HG03196 (cell line): ENCODE results near the gene GTF2H3.
"Not testable (repeated sequence)": the region's sequence is repeated elsewhere in the genome, so short reads cannot be mapped to it uniquely, and the experiment has no call there.

ENCODE experiments used
- ATAC-seq: cut with Tn5 transposase; IDR thresholded peaks from one replicate; pipeline ENCODE4 v1.9.1; 2021; ENCODE audit not compliant: unreplicated experiment

GTF2H3 gene

DNA sequence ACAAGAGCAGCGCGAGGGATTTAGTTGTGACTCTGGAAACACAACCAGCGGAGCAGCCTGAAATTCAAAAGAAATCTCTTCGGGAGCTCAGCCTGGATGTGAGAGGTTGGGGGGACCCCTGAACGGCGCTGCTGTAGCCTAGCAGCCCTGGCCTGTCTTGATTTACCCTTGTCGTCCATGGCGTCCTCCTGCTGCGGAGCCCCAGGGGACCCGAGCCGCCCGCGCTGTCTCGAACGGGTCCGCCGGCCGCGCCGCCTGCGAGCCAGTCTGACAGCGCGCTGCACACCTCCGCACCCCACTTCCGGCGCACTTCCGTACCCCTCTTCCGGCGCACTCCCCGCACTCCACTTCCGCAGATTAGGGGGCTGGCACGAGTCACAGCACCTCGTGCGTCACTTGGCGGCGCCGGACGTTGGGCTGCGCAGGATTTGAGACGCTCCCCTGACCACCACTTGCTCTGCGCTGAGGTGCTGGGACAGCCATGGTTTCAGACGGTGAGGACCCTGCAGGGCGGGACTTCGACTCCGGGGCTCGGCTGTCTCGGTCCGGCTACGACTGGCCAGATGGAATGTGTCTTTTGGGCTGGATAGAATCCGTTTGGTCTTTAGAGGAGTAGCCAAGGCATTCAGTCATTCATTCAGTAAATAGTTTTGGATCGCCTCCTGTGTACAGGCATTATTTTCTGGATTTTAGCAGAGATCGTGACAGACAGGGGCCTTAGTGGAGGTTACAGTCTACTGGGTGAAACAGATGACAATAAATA, at the start of gene GTF2H3, which contains the start of gene EIF2B1:
Gene GTF2H3, plus strand, starts transcription at position 451 of the 763 bp plus-strand sequence. Its CDS starts 31 bp downstream, at position 482.
Gene EIF2B1, minus strand, starts transcription at position 308 of the 763 bp plus-strand sequence. Its CDS starts 129 bp downstream, at position 179.
- ATAC-seq, result peak; percentile 96

DNA sequence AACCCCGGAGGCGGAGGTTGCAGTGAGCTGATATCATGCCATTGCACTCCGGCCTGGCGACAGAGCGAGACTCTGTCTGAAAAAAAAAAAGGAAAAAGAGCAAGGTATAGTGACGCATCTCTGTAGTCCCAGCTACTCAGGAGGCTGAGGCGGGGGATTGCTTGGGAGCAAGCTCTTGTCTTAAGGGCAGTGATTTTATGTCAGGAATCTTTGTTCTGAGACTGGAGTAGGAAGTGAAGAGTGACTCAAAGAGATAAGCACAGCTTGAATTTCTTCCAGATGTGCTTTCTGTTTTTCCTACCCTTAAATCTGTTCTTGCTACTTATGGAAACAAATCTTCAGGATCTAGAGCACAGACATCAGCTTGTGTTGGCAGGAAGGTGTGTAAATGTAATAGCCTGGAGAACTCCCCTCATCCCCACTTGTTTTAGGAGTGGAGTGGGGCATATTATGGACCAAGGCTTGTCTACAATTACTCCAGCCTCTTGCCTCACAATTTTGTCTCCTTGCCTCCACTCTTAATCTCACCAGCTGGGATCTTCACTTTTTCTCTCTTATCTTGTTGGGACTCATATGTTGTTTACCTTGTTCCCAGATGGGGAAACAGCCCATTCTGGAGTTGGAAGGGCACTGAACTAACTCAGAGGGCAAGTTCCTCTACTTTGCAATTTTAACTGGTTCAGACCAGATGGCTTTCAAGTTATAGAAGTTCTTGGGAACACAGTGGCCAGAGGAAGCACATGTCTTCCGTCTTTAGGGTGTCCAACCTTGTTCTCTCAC, 41.7 kb upstream of the GTF2H3 start:
- ATAC-seq, result no peak

DNA sequence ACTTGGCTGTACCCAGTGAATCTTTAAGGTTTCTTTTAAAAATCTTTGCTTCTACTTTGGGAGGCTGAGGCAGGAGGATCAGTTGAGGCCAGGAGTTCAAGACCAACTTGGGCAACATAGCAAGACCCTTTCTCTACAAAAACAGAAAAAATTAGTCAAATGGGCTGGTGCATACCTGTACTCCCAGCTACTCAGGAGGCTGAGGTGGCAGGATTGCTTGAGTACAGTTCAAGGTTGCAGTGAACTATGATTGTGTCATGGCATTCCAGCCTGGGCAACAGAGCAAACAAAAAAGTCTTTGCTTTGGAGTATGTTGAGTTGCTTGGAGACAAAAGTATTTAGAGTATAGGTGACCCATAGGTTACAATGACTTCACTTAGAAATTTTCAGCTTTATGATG, 37.9 kb upstream of the GTF2H3 start:
- no peak for ATAC-seq

DNA sequence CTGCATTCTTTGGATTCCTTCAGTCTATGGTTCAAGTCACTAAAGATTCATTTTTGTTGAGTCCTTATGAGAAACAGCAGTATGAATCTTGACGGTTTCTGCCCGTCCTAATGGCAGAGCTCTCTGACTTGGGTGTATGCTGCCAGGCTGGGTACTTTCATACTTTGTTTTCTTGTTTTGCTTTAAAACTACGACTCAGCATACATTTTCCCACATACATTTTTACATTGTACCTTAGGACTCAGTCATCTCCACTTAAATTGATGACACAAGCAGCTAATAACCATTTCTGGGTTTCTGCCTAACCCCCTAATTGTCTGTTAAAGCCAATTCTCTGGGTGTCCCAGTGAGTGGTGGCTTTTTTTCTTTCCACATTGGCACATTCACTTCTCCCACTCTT, 36.5 kb upstream of the GTF2H3 start:
- ATAC-seq, result no peak

DNA sequence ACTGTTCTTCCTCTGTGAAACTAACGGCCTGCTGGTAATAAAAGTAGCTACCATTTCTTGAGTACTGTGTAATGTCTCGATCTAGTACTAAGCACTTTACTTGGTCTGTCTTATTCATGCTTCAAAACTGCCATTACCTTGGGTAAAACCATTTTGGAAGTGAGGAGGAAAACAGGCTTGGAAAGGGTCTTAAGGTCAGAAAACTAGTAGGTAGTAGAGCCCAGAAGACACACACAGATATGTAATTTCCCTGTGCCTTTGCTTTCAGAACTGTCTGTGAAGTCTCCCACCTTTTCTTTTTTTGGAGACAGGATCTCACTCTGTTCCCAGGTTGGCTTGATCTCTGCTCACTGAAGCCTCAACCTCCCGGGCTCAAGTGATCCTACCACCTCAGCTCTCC, 35.1 kb upstream of the GTF2H3 start:
- ATAC-seq, result no peak

DNA sequence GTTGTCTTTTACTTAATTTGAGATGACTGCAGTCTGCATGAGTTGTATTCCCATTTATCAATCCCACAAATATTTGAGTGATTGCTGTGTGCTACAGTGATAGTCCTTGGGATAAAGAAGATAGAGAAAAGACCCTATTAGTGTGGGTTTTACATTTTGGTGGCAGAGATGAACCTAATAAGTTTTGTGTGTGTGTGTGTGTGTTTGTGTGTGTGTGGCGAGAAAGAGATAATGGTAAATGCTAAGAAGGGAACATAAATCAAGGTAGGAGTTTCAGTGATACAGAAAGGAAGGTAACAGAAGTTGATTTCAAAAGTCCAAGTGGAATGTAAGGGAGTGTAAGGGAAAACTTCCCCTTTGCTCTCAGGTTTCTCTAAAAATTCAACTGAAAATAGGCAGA, 34.3 kb upstream of the GTF2H3 start:
- ATAC-seq, result no peak

DNA sequence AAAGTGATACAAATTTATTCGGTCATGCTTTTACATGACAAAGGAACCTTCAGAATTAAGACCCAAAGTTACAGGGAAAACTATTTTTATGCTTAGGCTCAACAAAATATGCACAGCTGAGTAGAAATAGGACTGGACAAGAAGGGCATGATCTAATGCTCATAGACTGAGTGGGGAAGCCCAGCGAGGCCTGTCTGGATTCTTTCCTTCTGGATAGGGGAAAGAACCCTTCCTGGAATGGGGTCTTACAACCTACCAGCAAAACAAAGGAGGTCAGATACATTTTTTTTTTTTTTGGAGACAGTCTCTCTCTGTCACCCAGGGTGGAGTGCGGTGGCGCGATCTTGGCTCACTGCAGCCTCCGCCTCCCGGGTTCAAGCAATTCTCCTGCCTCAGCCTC, 33.9 kb upstream of the GTF2H3 start:
- ATAC-seq, result no peak

DNA sequence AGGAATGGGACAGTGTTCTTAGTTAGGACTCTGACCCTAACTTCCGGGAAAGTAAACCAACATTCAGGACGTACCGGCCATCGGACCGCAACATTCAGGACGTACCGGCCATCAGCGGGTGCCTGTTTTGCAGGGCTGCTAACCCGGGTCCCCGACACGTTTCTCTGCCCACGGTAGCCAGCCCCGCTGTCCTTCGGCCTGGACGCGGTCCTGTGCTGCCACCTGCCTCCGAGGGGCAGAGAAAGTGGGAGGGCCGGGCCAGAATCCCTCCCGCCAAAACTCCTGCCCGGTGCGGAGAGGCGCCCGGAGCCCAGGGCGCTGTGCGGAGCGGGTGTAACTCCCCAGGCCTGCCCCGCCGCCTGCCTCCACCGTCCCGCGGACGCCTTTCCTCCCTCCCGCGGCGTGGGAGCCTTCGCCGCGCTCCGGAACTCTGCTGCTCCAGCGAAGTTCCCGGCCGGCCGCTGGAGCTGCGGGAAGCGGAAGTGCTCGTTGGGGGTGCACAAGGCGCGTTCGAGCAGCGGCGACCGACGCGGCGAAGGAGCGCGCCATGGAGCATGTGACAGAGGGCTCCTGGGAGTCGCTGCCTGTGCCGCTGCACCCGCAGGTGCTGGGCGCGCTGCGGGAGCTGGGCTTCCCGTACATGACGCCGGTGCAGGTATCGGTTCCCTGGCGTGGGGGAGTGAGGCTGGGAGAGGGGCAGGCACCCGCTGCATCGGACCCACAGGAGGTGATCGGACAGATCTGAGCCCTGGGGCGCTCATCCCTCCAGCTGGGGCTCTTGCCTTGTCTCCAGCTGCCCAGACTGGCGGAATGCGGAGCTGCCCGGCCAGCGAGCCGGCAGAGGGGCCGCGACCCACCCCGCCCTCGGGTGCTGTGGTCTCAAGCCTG, 31.8 kb upstream of the GTF2H3 start, which contains the start of gene DDX55:
Gene DDX55, plus strand, starts transcription at position 498 of the 888 bp plus-strand sequence. Its CDS starts 50 bp downstream, at position 548.
- peak; percentile 78 for ATAC-seq

DNA sequence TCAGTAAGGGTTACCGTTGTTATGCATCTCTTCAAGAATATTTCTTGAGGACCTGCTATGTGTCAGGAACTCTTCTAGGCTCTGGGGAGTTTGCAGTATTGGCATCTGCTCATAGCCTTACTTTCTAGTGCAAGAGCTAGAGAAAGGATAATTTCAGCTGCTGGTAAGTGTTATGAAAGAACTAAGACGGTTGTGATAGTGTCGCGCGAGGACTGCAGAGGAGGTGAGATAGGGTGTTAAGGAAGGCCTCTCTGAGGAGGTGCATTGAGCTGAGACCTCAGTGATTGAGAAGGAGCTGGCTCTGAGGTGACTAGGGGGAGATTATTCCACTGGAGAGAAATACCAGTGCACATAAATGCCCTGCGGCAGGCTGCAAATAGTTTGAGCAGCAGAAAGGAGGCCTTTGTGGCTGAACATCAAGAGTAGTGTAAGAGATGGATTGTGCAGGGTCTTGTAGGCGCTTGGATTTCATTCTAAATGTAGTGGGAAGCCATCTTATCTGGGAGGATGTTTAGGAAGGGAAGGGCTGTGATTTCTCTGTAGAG, 30.9 kb upstream of the GTF2H3 start:
- peak; percentile 14 for ATAC-seq

DNA sequence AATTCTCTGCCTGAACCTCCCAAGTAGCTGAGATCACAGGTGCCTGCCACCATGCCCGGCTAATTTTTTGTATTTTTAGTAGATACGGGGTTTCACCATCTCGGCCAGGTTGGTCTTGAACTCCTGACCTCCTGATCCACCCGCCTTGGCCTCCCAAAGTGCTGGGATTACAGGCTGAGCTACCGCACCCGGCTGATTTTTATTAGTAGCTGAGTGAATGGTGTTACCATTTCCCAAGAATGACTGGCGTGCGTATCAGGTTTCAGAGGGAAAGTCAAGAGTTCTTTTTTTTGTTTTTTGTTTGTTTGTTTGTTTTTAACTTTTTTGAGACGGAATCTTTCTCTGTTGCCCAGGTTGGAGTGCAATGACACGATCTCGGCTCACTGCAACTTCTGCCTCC, 30.1 kb upstream of the GTF2H3 start:
- ATAC-seq, result not testable (repeated sequence)

DNA sequence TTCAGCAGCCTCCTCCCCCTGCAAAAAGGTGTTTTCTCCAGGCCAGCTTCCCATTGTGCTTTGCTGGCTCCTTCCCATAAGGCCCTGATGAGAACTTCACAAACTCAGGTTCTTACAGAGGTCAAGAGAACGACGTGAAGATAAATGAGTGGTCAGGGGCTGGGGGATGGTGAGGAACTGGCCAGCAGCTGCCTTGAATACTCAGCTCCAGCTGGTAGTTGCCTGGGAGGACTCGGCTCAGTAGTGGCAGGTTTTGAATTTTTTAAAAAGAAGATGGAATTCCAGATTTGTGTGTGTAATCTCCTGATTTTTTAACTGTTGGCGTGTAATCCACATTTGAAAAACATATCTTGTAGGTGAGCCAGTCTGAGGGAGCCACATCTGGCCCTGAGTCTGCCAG, 25.9 kb upstream of the GTF2H3 start:
- ATAC-seq, result no peak

DNA sequence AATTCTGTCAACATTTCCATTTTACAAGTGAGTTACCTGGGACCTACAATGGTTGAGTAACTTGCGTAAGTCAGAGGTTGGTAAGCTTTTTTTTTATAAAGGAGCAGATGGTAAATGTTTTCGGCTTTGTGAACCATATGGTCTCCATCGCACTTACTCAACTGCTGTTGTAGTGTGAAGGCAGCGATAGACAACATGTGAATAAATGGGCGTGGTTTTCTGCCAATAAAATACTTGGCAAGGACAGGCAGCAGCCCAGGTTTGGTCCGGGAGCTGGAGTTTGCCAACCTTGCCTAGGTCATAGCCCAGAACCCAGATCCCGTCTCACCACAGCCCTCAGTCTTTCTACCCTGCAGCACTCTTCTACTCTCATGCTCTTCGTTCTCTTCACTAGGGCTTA, 25.4 kb upstream of the GTF2H3 start:
- ATAC-seq, result no peak

DNA sequence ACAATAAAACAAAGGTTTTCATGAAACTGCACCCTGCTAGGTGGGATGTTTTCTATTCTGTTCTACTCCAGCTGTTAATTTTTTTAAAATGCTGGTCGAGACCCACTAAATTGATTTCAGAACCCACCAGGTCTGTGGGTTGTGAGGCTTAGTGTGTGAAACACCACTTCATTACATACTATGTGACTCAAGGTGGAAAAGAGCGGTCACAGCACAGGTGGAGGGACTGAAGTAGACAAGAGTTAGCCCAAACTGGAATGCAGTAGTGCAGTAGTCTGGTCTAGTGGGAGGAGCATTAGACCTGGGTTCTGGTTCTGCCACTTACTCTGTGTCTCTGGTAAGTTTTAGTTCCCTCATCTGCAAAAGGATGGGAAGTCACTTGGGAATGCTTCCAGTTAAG, 19.5 kb upstream of the GTF2H3 start:
- ATAC-seq, result no peak

DNA sequence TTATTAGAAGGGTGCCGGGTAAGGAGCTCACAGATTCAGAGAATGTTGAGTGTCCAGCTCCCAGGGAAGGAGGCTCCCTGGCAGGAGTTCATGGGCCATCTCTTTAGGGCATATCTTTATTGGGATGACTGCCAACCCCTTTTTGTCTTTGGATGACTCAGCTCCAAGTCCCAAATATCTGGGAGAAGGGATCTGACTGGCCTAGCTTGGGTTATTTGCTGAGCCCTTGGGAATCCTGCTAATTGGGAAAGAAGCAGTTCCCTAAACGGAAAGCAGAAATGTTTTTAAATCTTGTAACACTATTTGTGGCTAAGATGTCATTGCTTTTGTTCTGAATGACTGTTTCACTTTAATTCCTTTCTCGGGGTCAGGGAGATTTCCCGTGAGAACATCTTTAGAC, 19.1 kb upstream of the GTF2H3 start:
- ATAC-seq, result no peak

DNA sequence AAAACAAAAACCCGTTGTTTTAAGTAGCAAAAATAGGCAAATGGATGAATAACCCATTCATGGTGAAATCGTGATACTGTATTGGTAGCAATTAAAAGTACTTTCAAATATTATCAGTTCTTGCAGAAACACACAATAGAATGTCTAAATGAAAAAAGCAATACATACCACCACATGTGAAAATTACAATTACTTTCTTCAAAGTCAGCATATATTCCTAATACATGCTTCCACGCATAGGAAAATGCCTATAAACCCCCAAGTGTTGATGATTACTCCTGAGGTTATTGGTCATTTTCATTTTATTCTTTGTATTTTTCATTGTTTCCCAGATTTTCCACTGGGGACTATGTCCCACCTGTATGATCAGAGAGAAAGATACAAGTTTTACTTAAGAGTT, 16.5 kb upstream of the GTF2H3 start:
- ATAC-seq, result no peak

DNA sequence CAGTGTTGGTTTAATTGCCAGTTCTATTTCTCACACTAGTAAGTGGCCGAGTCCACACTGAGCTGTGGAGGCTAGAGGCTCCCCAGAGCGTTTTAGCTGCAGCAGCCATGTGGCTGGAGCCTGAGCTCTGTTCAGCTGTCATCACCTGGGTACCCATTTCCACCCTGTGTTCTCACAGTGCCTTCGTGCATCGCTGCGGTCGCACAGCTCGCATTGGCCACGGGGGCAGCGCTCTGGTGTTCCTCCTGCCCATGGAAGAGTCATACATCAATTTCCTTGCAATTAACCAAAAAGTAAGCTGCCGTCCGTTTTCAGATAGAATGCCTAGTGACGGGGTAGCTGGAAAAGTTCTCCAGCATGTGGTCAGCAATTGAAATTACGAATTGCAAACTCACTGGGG, 16.0 kb upstream of the GTF2H3 start:
- no peak for ATAC-seq

DNA sequence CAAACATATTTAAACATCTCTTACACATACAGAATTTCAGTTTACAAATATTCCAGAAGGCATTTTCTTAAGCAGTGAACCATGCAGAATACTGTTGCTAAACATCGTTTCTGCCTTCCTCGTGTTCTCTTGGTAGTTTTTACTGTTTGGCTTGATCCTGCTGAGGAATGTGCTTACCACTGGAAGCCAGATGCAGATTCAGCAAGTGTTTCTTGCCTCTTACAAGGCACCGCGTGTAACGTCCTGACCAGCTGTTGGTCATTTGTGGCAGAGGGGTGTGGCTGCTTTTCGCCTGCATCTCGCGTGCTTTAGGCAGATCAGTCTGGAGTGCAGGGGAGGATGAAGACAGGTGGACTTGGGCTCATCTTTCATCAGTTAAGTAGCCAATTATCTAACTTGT, 12.5 kb upstream of the GTF2H3 start:
- no peak for ATAC-seq

DNA sequence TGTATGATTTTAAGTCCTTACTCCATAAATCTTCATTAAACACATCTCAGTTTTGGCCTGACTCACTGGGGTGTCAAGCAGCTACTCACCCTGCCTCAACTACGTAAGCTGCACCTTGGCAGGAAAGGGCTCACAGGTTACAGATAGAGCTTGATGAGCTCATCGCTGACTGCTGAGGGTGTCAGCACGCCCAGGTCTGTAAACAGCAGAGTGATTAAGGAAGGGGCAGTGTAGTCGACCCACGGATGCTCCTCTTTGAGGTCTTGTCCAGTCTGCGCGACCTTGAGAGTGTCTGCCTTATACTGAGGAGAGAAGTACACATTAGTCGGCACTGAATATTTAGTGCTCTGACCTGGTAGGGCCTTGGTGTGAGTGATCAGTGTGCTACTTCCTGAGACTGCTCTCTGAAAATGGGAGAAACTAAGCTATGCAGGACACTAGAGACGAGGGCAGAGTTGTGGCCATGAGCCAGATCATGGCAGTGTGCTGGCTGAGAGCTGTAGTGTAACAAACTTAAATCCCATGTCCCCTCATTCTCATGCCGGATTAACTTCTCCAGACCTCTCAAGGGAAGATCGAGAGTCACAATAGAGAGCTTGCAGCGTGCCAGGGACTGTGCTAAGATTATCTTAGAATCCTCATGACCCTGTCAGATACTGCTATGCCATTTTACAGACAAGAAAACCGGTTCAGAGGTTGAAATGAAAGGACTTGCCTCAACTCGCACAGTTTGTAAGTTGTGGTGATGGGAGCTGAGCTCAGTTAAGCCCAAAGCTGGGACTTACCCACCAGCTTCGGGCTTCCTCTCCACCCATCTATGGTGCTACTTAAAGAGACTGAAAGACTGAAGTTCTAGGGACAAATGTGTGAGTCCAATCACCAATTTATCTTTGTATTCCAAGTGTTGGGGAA, 11.8 kb upstream of the GTF2H3 start:
- no peak for ATAC-seq

DNA sequence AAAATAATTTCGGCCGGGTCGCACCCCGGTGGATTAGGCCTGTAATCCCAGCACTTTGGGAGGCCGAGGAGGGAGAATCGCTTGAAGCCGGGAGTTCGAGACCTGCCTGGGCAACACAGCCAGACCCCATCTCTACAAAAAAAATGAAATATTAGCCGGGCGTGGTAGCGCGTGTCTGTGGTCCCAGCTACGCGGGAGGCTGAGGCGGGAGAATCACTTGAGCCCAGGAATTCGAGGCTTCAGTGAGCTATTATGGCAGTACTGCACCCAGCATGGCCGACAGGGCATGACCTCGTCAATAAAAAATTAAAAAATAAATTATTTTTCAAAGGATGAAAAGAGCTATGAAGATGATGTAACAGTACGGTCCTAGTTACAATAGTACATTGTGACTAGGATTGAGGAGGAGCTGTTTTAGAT, 523 bp downstream of the GTF2H3 start:
- no peak for ATAC-seq

DNA sequence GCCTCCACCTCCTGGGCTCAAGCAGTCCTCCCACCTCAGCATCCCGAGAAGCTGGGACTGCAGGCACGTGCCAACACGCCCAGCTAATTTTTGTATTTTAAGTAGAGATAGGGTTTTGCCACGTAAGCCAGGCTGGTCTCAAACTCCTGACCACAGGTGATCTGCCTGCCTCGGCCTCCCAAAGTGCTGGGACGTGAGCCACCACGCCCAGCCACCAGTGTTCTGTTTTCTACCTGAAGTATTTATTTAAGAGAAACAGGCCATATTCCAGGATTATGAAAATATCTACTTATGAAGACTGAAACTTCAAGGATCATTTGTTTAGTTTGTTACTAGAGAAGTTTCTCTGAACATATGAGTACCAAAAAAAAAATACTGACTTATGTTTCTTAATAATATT, 10.3 kb downstream of the GTF2H3 start:
- no peak for ATAC-seq
